PC-3 (cell line): ENCODE measurements around the gene TSTD1.

Experiments used
- EZH2phosphoT487 ChIP-seq: fragments of 300-600 bp; sonication (generic); IDR thresholded peaks from 2 replicates; pipeline ENCODE4 v1.6.1; 2018; ENCODE audit warnings: mild to moderate bottlenecking, antibody characterized with exemption, low read length, borderline replicate concordance
- TF ChIP-seq, protein P1 (sequence below): fragments of 300-600 bp; sonication (generic); conservative IDR thresholded peaks from 2 replicates; pipeline ENCODE4 v1.5.1; 2017; ENCODE audit warnings: antibody characterized with exemption, low read depth, mild to moderate bottlenecking, low read length

GRCh38 chr1:161081519-161081918, 42.8 kb upstream of the TSTD1 start:
- TF ChIP-seq, protein P1, sequence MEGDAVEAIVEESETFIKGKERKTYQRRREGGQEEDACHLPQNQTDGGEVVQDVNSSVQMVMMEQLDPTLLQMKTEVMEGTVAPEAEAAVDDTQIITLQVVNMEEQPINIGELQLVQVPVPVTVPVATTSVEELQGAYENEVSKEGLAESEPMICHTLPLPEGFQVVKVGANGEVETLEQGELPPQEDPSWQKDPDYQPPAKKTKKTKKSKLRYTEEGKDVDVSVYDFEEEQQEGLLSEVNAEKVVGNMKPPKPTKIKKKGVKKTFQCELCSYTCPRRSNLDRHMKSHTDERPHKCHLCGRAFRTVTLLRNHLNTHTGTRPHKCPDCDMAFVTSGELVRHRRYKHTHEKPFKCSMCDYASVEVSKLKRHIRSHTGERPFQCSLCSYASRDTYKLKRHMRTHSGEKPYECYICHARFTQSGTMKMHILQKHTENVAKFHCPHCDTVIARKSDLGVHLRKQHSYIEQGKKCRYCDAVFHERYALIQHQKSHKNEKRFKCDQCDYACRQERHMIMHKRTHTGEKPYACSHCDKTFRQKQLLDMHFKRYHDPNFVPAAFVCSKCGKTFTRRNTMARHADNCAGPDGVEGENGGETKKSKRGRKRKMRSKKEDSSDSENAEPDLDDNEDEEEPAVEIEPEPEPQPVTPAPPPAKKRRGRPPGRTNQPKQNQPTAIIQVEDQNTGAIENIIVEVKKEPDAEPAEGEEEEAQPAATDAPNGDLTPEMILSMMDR = no peak
- TF ChIP-seq EZH2phosphoT487 = no peak
